Heart right ventricle (tissue), 16 donors: Measurements from ENCODE around the gene ZBTB46. TPM values are rescaled to one million over a fixed set of nuclear protein-coding genes. Genes with fewer than 3 reads are reported as not detected.

Source experiments
- ATAC-seq, 8 donors: fragments of 200-7000 bp; cut with Tn5 transposase; one replicate each; pipeline ENCODE4 v1.9.1; 2020; ENCODE audit warnings: mild to moderate bottlenecking in 8 of 8, moderate library complexity in 8 of 8, moderate number of reproducible peaks in 1 of 8
- DNase-seq, 2 donors: peaks; one replicate each; pipeline ENCODE4 v3.0.0-alpha.2; 2020
- H3K27ac ChIP-seq, 10 donors: fragments of 200-600 bp; sonication (generic) in 2 of 10; one replicate each; pipeline versions ENCODE4 v1.5.0 to v1.8.0; 2020 to 2022; ENCODE audit warnings: mild to moderate bottlenecking in 3 of 10
- H3K27me3 ChIP-seq, 7 donors: fragments of 200-600 bp; one replicate each; pipeline ENCODE4 v1.8.0; 2021 to 2022; ENCODE audit warnings: mild to moderate bottlenecking in 2 of 7
- H3K36me3 ChIP-seq, 9 donors: fragments of 200-600 bp; sonication (generic) in 1 of 9; one replicate each; pipeline versions ENCODE4 v1.5.0 to v1.8.0; 2020 to 2022; ENCODE audit warnings: mild to moderate bottlenecking in 2 of 9
- H3K4me1 ChIP-seq, 9 donors: fragments of 200-600 bp; sonication (generic) in 1 of 9; one replicate each; pipeline versions ENCODE4 v1.5.0 to v1.8.0; 2020 to 2022; ENCODE audit warnings: mild to moderate bottlenecking in 4 of 9
- H3K4me3 ChIP-seq, 10 donors: fragments of 200-600 bp; sonication (generic) in 2 of 10; one replicate each; pipeline versions ENCODE4 v1.5.0 to v1.8.0; 2020 to 2022; ENCODE audit warnings: mild to moderate bottlenecking in 7 of 10, moderate library complexity in 2 of 10
- H3K9me3 ChIP-seq, 11 donors: fragments of 200-600 bp in 10 of 11; sonication (generic) in 2 of 11; one replicate each; pipeline versions ENCODE4 v1.5.0 to v1.8.0; 2013 to 2022; ENCODE audit warnings: mild to moderate bottlenecking in 2 of 11, control low read depth in 1 of 11, moderate library complexity in 1 of 11
- WGBS, 2 donors: extraction: QIAGEN DNeasy Blood & Tissue Kit; methylation state at CpG; one replicate each; pipeline ENCODE4 v1.1.7; 2013; ENCODE audit warnings: inconsistent platforms in 1 of 2; 5-methylcytosine and 5-hydroxymethylcytosine counted together
- intact Hi-C, 10 donors: fragments of 100-400 bp; cut with DNase I; formaldehyde crosslinking; loops; one replicate each; pipeline versions ENCODE4 v1.11.1 to v1.14.2; 2022
- polyA plus RNA-seq, 2 donors: library from polyadenylated mRNA; stranded (reverse); fragments of 200-250 nt; gene quantifications; one replicate each; pipeline ENCODE4 v1.2.3, GENCODE V29; 2013
- total RNA-seq, 10 donors: library from RNA; stranded (reverse); fragmentation: NEBNext Ultra II Directional in 3 of 10; extraction: Animal tissue kit (Norgen Biotek cat#: 25700) in 3 of 10; gene quantifications; one replicate each; pipeline versions ENCODE4 v1.2.1 to v1.2.4, GENCODE V29; 2021 to 2023
- TF ChIP-seq, protein P1 (sequence below), 9 donors: fragments of 200-600 bp; sonication (generic) in 2 of 9; IDR thresholded peaks; one replicate each; pipeline versions ENCODE4 v1.5.0 to v1.8.0; 2021 to 2022; ENCODE audit warnings: antibody characterized with exemption in 9 of 9, mild to moderate bottlenecking in 5 of 9, moderate library complexity in 1 of 9
- donor health status: Arrhythmogenic right ventricular cardiomyopathy.
- donor health status: ischemic (EF 13 %, LVEDD 7.1; RV severe dilation, severe dysfunction).
- donor health status: healthy with polysubstance abuse.
- donor health status: DM: no; HTN: yes; CAD: no.
- donor health status: DM: no; HTN: no; CAD: no.
- donor health status: ischemic (EF 25% LVEDD 6.9; RV normal size, moderate dysfunction).
- donor health status: ischemic (EF 25% LVEDD 5.7; RV mildly dilated, moderate dysfunction).
- donor health status: healthy.
- donor health status: DM: yes; HTN: yes; CAD: no.
- donor health status: Ischemic cardiomyopathy.
- donor health status: ischemic (EF 35%, LVEDD 5.7; RV mildly dilated, moderate dysfunction).
- donor health status: nonischemic (EF 11% LVEDD 7.7; RV severe dilation, severe dysfunction).
- donor health status: DM: yes; HTN: yes; CAD: no.
- donor health status: PGD.
- donor health status: ischemic (EF 29% LVEDD 5.4; RV normal size, mild dysfunction).
- donor health status: nonischemic (EF 23%, LVEDD 6.1; RV moderate dilation, normal function).

ZBTB46 gene
- total and polyA plus RNA-seq, 12 donors = 5.6 to 25.4 (median 14.4) TPM

- DNase-seq (no peak), ATAC-seq (no peak)
- peak overlapping the region in 9 of 10 donors; percentile 1 to 79 (median 42) for H3K4me3 ChIP-seq
- TF ChIP-seq, protein P1, sequence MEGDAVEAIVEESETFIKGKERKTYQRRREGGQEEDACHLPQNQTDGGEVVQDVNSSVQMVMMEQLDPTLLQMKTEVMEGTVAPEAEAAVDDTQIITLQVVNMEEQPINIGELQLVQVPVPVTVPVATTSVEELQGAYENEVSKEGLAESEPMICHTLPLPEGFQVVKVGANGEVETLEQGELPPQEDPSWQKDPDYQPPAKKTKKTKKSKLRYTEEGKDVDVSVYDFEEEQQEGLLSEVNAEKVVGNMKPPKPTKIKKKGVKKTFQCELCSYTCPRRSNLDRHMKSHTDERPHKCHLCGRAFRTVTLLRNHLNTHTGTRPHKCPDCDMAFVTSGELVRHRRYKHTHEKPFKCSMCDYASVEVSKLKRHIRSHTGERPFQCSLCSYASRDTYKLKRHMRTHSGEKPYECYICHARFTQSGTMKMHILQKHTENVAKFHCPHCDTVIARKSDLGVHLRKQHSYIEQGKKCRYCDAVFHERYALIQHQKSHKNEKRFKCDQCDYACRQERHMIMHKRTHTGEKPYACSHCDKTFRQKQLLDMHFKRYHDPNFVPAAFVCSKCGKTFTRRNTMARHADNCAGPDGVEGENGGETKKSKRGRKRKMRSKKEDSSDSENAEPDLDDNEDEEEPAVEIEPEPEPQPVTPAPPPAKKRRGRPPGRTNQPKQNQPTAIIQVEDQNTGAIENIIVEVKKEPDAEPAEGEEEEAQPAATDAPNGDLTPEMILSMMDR (IDR thresholded peaks at IDR 0.05) = no peak
- intact Hi-C loops = loop anchor here in 1 of 10 donors (10.0 kb wide), 1 partner anchor 83 kb away; the partner anchor contains the start of genes RTEL1 and STMN3
- WGBS, 2 donors = 4 to 14% methylated on average over 23 to 26 of the region's 26 CpGs
- H3K27ac ChIP-seq = peak overlapping the region in 1 of 10 donors; percentile 89
- no peaks in the 10 kb centered on the region for H3K9me3 ChIP-seq
- H3K36me3 ChIP-seq = peaks cover 0 to 56% (median 21%) of the 10 kb centered on the region in 9 donors
- H3K4me1 ChIP-seq = peaks cover 28 to 51% (median 38%) of the 10 kb centered on the region in 9 donors
- H3K27me3 ChIP-seq = peaks cover 0 to 19% (median 0%) of the 10 kb centered on the region in 7 donors
Observed at GRCh38 chr20:63737695-63737944, 93.4 kb downstream of the ZBTB46 start.

GRCh38 chr20:63736893-63737694 is 94.0 kb downstream of the ZBTB46 start:
- Histone ChIP-seq H3K4me3 (peak overlapping the region in 7 of 10 donors; percentile 26 to 79 (median 61)), H3K4me1 (peaks cover 28 to 45% (median 38%) of the 10 kb centered on the region in 9 donors)
- DNase-seq = no peak

DNA sequence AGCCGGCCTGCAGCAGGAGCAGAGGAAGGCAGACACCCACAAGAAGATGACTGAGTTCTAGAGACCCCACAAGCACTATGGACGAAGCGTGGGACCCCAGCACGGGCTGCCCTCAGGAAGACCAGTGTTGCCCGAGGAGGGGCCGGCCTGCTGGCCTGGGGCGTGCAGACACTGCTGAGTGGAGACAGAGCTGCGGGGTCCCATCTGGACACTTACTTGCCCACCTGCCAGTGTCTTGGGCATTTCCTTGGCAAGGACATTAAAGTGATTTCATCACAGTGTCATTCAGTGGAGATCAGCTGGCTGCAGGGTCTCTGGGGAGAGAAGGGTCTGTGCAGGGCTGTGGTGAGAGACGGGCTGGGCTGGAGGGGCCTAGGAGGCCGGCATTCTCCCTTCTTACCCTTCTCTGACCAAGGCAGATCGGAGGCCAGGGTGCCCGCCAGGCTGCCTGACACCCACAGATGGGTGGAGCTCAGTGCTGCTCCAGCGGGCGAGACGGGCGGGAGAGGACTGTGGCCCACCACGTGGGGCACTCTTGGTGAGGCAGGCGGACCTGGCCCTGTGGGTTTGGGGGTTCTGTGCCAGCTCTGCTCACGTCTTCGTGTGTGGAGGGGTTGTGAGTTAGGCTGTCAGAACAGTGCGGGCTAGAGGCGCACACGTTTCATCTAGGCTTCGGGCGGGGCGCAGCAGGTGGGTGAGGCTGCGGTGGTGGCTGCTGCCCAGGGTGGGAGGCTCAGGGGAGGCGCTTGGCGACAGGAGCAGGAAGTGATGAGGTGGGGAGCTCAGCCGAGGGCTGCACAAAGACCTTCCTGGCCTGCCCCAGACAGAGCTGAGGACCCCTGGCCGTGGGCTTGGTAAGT is 95.0 kb downstream of the ZBTB46 start, which contains the start of gene LIME1:
Gene LIME1, plus strand, starts transcription at position 806 of the 860 bp plus-strand sequence. CDS start 886 bp downstream, outside the sequence.
- WGBS, 2 donors = 85 to 90% methylated on average over 31 of the region's 31 CpGs
- H3K27ac ChIP-seq = peak within 1 kb of the TSS in 1 of 10 donors; percentile 89
- DNase-seq = no peak
- H3K9me3 ChIP-seq = no peaks in the 10 kb centered on the region
- peaks cover 0 to 19% (median 0%) of the 10 kb centered on the region in 7 donors for H3K27me3 ChIP-seq
- peaks cover 0 to 41% (median 15%) of the 10 kb centered on the region in 9 donors for H3K36me3 ChIP-seq
- peak within 1 kb of the TSS in 7 of 10 donors; percentile 26 to 79 (median 61) for H3K4me3 ChIP-seq
- ATAC-seq = no peak
- peaks cover 20 to 35% (median 29%) of the 10 kb centered on the region in 9 donors for H3K4me1 ChIP-seq
- intact Hi-C loops = loop anchor here in 1 of 10 donors (10.0 kb wide), 1 partner anchor 81 kb away; the partner anchor contains the start of genes RTEL1 and STMN3
- TF ChIP-seq, protein P1 (IDR thresholded peaks at IDR 0.05) = no peak

More at GRCh38 chr20:63736893-63737694, 94.0 kb downstream of the ZBTB46 start:
- Histone ChIP-seq H3K36me3 (peaks cover 0 to 51% (median 18%) of the 10 kb centered on the region in 9 donors), H3K27me3 (peaks cover 0 to 19% (median 0%) of the 10 kb centered on the region in 7 donors), H3K27ac (peak overlapping the region in 1 of 10 donors; percentile 89), H3K9me3 (no peaks in the 10 kb centered on the region)
- TF ChIP-seq, protein P1 (IDR thresholded peaks at IDR 0.05) = no peak
- ATAC-seq = no peak
- WGBS, 2 donors = 50 to 54% methylated on average over 28 to 30 of the region's 30 CpGs
- intact Hi-C loops = loop anchor here in 1 of 10 donors (10.0 kb wide), 1 partner anchor 82 kb away; the partner anchor contains the start of genes RTEL1 and STMN3
